HPDE6-E6E7 (cell line): ENCODE measurements around the gene CTNNA3.
"Not testable (repeated sequence)": the region's sequence is repeated elsewhere in the genome, so short reads cannot be mapped to it uniquely, and the experiment has no call there.

Experiments used
- DNase-seq: peaks from one replicate; pipeline ENCODE4 v3.0.0; 2011; ENCODE audit warnings: missing footprints; ENCODE audit errors: extremely low spot score

Gene CTNNA3

DNA sequence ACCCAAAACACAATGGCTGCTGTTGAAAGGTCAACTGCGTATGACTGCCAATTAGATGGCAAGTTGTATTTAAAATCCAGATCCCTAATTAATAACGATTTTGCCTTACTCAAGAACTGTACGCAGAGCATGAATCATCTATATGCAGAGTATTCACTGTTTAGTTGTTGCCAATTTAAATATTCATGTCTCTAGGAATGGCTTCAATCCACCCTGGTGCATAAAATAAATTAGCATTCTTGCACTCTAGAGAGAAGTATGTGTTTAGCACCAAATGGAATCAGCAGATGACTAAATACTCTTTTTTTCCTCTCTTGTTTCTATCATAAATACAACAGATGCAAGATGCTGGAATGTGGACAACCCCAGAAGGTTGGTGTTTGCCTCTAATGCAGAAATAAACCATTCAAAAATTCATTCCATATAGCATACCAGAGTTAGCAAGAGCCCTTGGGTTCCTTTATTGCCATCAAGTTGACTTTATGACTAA is 449.9 kb downstream of the CTNNA3 start:
- no peak for DNase-seq

DNA sequence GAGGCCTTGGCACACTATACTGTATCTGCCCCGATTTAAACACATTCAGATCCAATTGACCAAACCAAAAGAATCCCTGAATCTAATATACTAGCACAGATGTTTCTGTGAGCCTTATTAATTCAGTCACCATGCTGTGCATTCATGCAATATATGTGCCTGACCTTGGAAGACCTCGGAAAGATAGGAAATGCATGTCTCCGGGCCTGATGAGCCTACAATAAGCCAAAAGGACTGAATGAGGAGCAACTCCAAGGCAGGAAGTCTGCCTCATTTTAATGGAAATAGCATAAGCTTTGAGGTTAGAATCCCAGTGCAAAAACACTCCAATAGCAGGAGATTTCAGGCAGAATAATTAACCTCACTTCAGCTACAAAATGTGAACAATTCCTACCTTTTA is 453.5 kb downstream of the CTNNA3 start:
- DNase-seq: no peak

DNA sequence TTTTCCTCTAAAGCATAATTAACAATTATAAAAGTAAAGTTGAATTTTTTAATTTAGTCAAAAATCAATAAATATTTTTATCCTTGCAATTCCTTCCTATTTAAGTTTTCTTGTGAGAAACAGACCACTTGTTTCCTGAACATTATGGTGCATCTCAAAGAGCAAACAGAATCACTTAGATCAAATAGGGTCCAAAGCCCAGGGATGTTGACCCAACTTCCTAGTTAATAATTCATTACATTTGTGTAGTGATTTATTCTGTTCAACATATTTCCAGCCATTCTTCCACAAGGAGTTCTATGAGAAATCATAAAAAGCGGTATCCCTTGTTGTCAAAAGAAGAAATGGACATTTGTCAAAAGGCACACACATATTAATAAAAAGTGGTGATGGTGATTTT is 454.5 kb downstream of the CTNNA3 start:
- no peak for DNase-seq

DNA sequence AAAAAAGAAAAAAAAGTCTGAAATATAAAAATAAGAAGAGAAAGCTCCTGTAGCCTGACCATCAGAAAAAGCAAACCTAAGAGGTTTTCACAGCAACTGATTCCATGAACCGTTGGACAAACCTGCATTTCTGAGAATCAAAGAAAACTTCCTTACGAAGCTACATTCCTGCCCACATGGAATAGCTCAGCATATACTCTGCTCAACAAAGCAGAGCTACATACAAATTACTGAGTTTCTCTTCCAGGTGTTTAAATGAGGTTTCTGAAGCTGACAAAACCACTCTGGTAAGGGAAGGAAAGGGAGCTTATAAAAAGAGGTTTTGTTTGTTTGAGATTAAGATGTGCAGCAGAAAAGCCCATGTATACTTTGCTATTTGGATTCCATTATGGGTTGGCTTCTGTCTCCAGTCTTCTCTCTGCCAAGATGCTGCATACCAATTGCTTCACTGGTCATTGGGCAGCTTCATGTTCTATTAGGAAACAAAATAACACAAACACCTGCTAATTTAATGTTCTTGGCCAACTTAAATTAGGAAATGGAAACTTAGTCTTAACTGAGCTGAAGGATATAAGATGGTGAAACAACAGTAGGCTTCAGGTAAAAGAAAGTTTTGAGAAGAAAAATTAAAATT is 456.0 kb downstream of the CTNNA3 start:
- no peak for DNase-seq

DNA sequence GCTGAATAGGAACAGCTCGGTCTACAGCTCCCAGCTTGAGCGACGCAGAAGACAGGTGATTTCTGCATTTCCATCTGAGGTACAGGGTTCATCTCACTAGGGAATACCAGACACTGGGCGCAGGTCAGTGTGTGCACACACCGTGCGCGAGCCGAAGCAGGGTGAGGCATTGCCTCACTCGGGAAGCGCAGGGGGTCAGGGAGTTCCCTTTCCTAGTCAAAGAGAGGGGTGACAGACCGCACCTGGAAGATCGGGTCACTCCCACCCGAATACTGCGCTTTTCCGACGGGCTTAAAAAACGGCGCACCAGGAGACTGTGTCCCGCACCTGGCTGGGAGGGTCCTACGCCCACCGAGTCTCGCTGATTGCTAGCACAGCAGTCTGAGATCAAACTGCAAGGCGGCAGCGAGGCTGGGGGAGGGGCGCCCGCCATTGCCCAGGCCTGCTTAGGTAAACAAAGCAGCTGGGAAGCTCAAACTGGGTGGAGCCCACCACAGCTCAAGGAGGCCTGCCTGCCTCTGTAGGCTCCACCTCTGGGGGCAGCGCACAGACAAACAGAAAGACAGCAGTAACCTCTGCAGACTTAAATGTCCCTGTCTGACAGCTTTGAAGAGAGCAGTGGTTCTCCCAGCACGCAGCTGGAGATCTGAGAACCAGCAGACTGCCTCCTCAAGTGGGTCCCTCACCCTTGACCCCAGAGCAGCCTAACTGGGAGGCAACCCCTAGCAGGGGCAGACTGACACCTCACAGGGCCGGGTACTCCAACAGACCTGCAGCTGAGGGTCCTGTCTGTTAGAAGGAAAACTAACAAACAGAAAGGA is 465.1 kb downstream of the CTNNA3 start:
- not testable (repeated sequence) for DNase-seq

DNA sequence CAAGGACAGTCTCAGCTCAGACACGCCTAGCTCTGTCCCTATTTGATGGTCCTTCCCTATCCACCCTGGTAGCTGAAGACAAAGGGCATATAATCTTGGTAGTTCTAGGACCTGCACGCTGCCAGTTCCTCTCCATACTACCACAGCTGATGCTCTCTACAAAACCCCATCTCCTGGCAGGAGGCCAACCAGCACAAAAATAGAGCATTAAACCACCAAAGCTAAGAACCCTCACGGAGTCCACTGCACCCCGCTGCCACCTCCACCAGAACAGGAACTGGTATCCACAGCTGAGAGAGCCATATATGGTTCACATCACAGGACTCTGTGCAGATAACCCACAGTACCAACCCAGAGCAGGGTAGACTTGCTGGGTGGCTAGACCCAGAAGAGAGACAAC is 470.8 kb downstream of the CTNNA3 start:
- no peak for DNase-seq

DNA sequence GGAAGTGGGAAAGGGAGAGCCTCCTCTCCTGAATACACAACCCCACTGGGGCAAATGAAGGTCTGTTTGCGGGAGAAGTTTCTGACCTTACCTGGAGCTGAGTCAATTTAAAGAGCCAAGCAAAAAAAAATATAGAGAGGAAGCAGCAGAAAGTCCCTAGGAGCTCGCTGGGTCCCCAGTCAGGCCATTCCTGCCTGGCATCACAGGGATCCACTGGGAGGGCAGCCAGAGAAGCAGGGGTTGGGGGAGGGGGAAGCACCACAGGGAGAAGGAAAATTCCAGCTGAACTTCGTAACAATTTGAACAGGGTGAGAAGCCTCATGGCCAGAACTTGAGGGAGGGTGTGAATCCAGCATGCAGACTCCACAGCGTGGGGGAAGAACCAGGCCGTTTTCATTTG is 471.4 kb downstream of the CTNNA3 start:
- DNase-seq: no peak

DNA sequence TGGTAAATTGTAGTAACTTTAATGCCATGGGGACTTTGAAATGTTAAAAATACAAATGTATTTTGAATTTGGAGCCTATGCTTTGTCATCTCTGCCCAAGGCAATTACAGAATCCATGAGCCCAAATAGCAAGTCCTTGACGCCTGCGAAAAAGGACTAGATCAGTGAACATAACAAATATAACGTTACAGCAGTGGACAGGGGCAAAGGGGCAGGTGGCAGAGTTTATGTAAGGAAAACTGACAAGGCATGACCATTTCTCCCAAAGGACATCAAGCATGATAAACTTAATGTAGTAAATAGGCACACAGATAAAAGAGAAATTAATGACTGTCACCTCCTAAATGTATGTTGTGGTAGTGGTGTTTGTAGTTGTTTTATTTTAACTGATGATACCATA is 473.1 kb downstream of the CTNNA3 start:
- DNase-seq: no peak

DNA sequence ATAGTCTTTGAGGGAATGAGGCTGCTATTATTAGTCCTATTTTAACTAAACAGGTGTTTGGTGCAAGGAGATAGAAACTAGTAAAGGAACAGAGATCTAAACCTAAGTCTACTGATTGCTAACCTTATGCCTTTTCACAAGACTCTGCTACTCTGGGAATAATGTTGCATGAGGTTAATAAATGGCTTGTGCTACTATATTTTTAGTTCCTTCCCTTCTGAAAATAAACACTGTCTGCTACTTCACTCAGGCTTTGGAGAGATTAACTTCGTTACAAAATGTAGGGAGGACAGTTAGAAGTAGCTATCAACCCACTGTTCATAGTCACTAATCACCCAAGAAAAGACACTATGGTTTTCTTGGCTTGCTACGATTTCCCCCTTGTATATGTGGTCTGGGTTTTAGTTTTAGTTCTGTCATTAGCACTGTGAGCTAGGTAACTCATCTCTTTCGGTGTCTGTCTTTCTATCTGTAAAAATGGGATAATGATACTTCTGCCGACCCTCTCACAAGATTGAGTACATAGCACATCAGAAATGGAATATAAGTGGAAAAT is 474.0 kb downstream of the CTNNA3 start:
- no peak for DNase-seq

DNA sequence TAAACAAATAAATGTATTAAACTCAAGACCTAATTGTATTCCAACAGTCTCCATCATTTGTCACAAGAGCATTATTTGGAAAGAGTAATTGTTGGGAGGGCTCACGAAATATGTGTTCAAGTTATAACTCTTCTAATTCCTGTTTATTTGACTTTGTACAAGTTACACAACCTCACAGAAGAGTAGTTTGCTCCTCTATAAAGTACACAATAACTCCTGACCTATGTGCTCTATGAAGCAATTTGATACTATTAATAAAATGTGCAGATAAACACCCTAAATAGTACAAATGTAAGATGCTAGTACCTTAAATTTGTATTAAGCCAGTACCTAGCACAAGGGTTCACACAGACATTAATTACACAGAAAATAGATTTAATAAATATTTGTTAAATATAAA is 484.3 kb downstream of the CTNNA3 start:
- no peak for DNase-seq

DNA sequence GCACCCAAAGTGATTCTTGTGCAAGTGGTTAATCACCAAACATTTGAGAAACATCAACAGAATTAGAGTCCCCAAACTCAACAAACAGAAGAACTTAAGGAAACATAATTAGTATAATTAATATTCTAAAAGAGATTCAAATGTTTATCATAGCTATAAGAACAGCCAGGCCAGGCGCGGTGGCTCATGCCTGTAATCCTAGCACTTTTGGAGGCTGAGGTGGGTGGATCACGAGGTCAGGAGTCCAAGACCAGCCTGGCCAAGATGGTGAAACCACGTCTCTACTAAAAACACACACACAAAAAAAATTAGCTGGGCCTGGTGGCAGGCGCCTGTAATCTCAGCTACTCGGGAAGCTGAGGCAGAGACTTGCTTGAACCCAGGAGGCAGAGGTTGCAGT is 488.1 kb downstream of the CTNNA3 start:
- DNase-seq: not testable (repeated sequence)

DNA sequence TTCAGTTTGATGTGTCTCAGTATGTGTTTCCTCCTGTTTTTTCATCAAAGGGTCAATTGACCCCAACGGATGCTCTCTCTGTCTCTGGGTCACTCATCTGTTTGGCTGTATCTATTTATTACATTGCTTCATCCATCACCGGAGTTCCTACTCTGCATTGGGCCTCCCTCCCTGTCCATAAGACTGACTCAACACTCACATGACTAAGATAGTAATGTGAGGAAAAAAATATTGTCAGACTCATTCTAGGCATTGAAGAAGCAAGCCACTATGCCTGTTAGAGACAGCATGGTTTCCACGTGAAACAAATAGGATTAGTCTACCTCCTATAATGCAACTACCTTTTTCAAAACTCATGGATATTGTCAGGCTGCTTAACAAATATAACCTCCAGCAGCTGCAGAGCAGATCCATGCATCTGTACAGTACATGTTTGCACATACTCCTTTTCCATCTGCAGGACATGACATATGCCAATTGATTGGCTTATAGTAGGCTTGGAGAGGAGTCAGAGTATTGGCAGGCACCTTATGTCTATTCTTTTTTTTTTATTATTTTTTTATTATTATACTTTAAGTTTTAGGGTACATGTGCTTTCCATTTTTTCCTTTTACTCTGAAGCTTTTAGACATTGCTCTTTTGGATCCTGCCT is 495.0 kb downstream of the CTNNA3 start:
- DNase-seq: no peak

DNA sequence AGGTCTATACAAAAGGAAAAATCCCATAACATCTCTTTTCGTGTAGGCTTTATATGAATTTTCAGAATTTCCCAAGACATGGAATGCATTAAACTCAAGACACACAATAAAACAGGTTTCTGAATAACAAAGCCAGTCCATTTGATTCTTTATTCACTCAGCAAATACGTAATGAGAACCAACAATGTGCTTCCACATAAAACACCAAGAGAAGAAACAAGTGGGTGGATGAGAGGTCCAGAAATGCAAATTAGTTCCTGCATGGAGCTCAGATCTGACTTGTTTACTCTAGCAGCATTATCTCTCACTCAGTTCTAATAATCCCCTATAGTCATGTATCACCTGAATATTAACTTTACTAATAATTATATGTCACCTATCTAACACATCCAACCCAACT is 520.6 kb downstream of the CTNNA3 start:
- DNase-seq: no peak

DNA sequence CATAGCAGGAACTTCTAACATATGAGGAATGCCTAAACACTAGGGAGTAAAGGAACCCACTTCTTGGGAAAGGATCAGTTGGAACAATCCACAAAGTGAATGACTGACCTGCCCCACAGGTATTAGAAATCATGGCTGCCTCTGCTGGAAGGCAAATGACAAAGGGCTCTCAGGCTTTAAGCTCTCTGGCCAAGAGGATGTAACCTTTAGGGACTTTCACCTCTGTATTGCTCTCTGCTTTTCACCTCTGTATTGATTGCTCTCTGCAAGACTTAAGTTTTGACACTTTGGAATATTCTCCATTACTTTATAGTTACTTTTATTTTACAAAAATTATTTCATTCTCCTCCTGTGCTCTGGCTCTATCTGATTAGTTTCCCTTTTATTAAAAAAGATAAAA is 522.2 kb downstream of the CTNNA3 start:
- no peak for DNase-seq

DNA sequence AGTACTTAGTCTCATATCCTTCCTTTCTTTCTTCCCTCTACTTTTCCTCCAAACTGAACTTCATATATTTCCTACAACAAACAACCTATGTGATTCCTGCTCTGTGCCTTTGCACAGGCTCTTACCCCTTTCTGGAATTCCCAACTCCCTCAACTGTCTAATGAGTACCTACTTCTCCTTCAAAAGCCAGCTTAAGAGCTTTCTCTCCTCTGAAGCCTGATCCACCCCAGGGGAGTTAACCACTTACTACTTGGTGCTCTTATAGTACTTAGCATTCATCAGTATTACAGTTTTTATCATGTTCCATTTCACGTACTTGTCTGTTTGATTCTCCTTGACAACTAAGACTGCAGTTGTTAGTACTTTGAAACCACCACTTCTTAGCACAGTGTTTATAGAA is 524.0 kb downstream of the CTNNA3 start:
- no peak for DNase-seq

DNA sequence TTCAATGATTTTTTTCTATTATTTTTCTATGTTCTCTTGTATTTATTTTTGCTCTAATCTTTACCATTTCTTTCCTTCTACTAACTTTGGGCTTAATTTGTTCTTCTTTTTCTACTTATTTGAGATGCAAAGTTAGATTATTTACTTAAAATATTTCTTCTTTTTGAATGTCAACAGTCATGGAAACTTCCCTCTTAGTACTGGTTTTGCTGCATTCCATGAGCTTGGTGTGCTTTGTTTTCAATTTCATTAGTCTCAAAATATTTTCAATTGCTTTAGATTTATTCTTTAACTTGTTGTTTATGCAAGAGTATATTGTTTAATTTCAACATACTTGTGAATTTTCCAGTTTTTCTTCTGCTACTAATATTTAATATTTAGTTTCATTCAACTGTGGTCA is 539.8 kb downstream of the CTNNA3 start:
- DNase-seq: no peak

DNA sequence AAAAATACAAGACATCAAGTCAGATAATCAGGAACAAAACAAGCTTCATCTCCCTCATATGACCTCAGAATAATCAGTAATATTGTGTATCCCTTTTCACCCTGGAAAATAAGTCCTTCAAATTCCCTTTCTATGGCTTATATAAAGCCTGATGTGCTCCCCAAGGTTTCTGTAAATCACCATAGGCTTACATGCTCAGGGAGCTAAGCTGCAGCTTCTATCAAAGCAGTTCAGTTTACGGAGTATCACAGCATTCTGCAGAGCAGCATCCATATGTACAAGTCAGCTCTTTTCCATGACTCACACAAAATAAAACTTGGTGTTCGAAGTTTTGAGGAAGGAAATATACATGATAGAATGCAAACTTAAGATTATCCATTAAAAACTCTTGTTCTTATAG is 544.5 kb downstream of the CTNNA3 start:
- no peak for DNase-seq

DNA sequence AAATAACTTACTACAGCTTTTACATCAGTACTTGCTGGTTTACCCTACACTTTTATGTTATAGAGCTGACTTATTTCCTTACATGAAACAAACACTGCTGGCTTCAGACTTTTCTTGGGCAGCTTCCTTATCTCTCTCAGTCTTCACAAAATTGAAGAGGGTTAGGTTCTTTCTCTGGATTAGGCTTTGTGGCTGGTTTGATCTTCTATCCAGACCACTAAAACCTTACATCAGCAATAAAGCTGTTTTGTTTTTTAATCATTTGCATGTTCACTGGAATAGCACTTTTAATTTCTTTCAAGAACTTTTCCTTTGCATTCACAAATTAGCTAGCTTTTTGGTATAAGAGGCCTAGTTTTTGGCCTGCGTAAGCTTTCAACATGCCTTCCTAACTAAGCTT is 551.5 kb downstream of the CTNNA3 start:
- DNase-seq: no peak

DNA sequence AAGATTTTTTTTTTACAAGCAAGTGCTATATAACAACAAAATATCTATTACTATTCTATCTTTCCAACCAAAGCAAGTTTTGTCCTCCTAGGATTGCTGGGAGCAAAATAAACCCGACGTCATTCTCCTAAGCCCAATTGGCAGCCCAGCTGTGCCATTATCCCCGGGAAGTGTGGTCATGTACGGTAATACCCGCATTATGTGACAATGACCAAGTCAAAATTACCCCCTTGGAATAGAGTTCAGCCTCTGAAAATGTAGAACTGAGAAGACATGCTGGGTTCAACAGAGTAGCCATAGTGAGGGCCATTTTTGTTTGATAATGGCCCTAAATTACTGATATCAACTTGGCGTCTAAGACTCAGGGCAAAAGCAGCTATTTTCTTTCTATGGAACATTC is 554.7 kb downstream of the CTNNA3 start:
- no peak for DNase-seq

DNA sequence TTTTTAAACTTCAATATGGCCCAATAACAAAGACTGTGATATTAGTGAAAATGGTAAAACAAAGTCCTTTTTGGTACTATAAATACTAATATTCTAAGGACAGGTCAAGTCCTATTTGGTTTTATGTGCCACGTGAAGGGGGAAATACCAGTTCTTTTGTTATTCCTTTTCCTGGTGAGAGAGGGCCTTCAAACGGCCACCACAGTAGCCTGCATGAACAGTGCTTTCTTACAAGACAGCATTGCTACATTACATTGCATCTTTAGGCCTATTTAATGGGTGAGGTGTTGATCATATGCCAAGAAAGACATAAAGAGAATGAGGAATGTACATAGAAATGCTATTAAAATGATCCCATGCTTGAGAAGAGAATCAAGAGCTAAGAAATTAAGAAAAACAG is 555.4 kb downstream of the CTNNA3 start:
- no peak for DNase-seq

DNA sequence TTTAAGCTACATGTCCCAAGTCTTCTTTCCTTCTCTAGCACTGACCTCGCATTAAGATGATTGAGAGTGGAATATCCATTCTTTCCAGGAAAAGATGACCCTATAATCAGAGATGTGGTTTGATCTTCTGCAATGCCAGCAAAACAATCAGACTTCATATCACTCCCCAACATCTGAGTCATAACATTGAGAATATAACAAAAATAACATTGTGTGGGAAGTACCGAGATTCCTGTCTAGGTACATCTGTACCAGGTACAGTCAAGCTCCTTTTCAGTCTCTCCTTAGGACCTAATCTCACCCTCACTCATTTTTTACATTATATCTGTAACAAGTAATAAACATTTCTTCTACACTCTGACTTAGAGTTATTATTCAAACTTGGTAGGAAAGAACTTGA is 568.6 kb downstream of the CTNNA3 start:
- no peak for DNase-seq

DNA sequence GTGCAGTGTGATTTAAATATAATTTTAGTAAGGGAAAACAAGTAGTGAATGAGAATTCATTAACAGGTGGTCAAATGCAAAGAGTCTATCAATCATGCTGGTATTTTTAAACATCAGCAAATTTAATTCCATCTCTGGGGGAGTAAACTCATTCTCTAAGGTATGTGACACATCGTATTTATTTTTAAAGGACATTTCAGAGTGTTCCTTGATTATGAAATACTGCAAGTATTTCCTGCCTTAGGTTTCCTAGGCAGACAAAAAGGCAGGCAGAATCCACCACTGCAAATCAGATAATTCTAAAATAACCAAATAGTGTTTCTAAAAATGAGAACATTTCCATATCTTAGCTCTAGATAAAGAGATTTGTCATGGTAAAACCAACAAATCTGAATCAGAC is 576.3 kb downstream of the CTNNA3 start:
- no peak for DNase-seq

DNA sequence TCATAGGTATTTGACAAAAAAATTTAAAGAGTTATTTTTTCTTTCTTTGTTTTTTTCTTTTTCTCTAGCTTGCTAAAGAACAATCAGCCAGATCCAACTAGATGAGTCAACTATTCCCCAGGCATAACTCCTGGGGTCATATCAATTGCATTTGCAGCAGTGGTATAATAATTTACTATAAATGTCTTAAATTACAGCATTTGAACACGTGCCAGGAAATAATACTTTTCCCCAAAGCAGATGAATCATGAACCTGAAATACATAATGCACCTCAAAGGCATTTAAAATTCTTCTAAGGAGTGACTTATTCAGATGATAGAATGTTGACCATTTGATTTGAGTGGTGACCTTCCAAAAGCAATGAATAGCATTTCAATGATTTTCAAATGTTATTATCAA is 580.0 kb downstream of the CTNNA3 start:
- DNase-seq: peak; percentile 8
